Measurements from ENCODE around the gene IRF2BPL. TPM values are rescaled to one million over a fixed set of nuclear protein-coding genes. Genes with fewer than 3 reads are reported as not detected.

The IRF2BPL gene
- total RNA-seq, 1 donor from 2014 or later = 68.1 TPM

GRCh38 chr14:77040059-77040740, 11.7 kb upstream of the IRF2BPL start:
- Histone ChIP-seq H3K36me3 (no peaks in the 10 kb centered on the region), H3K9me3 (no peaks in the 10 kb centered on the region), H3K4me3 (peak overlapping the region; percentile 1 to 59), H3K27ac (peak overlapping the region; percentile 78 to 88), H3K27me3 (no peaks in the 10 kb centered on the region), H3K4me1 (peaks cover 26 to 71% of the 10 kb centered on the region in 2 donors)
- peak; percentile 90 to 98 for DNase-seq (ENCODE audit: low spot score in 2 of 2)
- intact Hi-C loops (cut with DNase I) = loop anchor here (1.0 to 10.0 kb wide), 5 partner anchors 12 to 1055 kb away; partner anchors contain the start of genes IFT43, IRF2BPL and TGFB3
- no peak for TF ChIP-seq CTCF (IDR thresholded peaks at IDR 0.05)

GRCh38 chr14:77039285-77040058, 11.0 kb upstream of the IRF2BPL start:
- Histone ChIP-seq H3K36me3 (no peaks in the 10 kb centered on the region), H3K9me3 (no peaks in the 10 kb centered on the region), H3K27me3 (no peaks in the 10 kb centered on the region), H3K4me1 (peaks cover 25 to 68% of the 10 kb centered on the region in 2 donors), H3K27ac (peak overlapping the region; percentile 78 to 88), H3K4me3 (peak overlapping the region; percentile 1 to 59)
- DNase-seq (ENCODE audit: low spot score in 2 of 2) = no peak
- intact Hi-C loops (cut with DNase I) = loop anchor here (1.0 to 10.0 kb wide), 6 partner anchors 11 to 1055 kb away; partner anchors contain the start of genes IFT43, IRF2BPL, TGFB3 and VASH1
- TF ChIP-seq CTCF (IDR thresholded peaks at IDR 0.05) = no peak

GRCh38 chr14:77037938-77038568, 9.5 kb upstream of the IRF2BPL start:
- H3K27me3 ChIP-seq = no peaks in the 10 kb centered on the region
- intact Hi-C loops (cut with DNase I) = loop anchor here (10.0 kb wide), 1 partner anchor 273 kb away; the partner anchor contains the start of gene VASH1
- H3K4me3 ChIP-seq = peak overlapping the region; percentile 3
- peak overlapping the region; percentile 78 to 88 for H3K27ac ChIP-seq
- peaks cover 20 to 65% of the 10 kb centered on the region in 2 donors for H3K4me1 ChIP-seq
- H3K36me3 ChIP-seq = no peaks in the 10 kb centered on the region
- TF ChIP-seq CTCF (IDR thresholded peaks at IDR 0.05) = no peak
- peak in 1 of 2 donors; percentile 78 for DNase-seq (ENCODE audit: low spot score in 2 of 2)
- H3K9me3 ChIP-seq = no peaks in the 10 kb centered on the region

DNA sequence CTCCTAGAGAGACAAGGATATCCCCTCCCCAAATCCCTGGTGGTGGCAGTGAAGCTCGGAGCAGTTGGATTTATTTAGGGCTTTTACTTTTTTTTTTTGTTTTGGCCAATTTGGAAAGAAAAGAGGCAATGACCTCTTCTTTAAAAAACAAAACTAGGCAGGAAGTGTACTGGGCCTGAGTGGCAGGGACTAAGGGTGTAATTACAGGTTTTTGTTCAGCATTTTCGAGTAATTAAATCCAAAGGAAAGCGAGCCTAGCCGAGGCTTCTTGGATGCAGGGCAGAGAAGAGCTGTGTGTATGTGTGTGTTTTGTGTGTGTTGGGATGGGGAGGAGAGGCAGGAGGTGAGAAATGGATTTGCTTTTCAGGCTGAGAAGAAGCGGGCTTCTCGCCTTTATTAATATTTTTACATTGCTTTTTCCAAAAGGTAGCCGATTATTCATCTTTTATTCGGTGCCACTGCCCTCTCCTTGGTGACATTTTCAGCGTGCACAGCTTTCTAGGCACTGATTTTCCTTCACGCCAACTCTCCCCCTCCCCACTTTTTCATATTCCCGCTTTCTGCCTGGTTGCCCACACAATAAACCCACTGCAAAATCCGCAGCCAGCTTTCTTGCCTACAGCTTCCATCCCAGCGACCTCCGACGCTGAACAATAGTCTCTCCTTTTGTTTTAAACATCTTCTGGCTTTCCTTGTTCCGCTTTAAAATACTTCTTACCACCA, 8.9 kb upstream of the IRF2BPL start:
- no peaks in the 10 kb centered on the region for H3K9me3 ChIP-seq
- peak overlapping the region in 1 of 2 donors; percentile 3 for H3K4me3 ChIP-seq
- H3K36me3 ChIP-seq = no peaks in the 10 kb centered on the region
- DNase-seq (ENCODE audit: low spot score in 2 of 2) = no peak
- intact Hi-C loops (cut with DNase I) = loop anchor here (10.0 kb wide), 1 partner anchor 273 kb away; the partner anchor contains the start of gene VASH1
- H3K27me3 ChIP-seq = no peaks in the 10 kb centered on the region
- H3K27ac ChIP-seq = peak overlapping the region; percentile 78 to 88
- no peak for TF ChIP-seq CTCF (IDR thresholded peaks at IDR 0.05)
- H3K4me1 ChIP-seq = peaks cover 14 to 62% of the 10 kb centered on the region in 2 donors

All from ascending aorta (tissue), 2 donors.